HepG2 (cell line): ENCODE measurements around the gene MAP3K2. TPM values are rescaled to one million over a fixed set of nuclear protein-coding genes. Genes with fewer than 3 reads are reported as not detected.

Source experiments
- HOXA3 ChIP-seq: sonication (generic); formaldehyde crosslinking; IDR thresholded peaks from 2 replicates; pipeline ENCODE4 v1.5.0; 2020; ENCODE audit warnings: missing genetic modification reagents
- KDM2A ChIP-seq: sonication (generic); formaldehyde crosslinking; IDR thresholded peaks from 2 replicates; pipeline ENCODE4 v1.4.0; 2020; ENCODE audit warnings: low read depth, missing genetic modification reagents, borderline replicate concordance
- KLF12 ChIP-seq: sonication (generic); formaldehyde crosslinking; IDR thresholded peaks from 2 replicates; pipeline ENCODE4 v1.4.0; 2020; ENCODE audit warnings: missing genetic modification reagents, borderline replicate concordance
- MIXL1 ChIP-seq: IDR thresholded peaks from 2 replicates; pipeline ENCODE4 v1.6.1; 2016
- MXD4 ChIP-seq: IDR thresholded peaks from 2 replicates; pipeline ENCODE4 v1.6.1; 2016; ENCODE audit warnings: mild to moderate bottlenecking, missing biosample characterization, missing genetic modification reagents
- PHB2 ChIP-seq: fragments of 450-650 bp; IDR thresholded peaks from 2 replicates; pipeline ENCODE4 v1.6.1; 2018; ENCODE audit not compliant: partially characterized antibody
- PHF5A ChIP-seq: IDR thresholded peaks from one replicate; pipeline ENCODE4 v1.6.1; 2018; ENCODE audit warnings: low read depth, missing genetic modification reagents; ENCODE audit not compliant: unreplicated experiment
- RARA ChIP-seq: IDR thresholded peaks from 2 replicates; pipeline ENCODE4 v1.6.1; 2016; ENCODE audit warnings: missing genetic modification reagents, missing compliant biosample characterization
- SALL2 ChIP-seq: sonication (generic); formaldehyde crosslinking; IDR thresholded peaks from 2 replicates; pipeline ENCODE4 v1.8.1; 2023; ENCODE audit warnings: mild to moderate bottlenecking, missing genetic modification reagents, inconsistent platforms
- TCF7 ChIP-seq: sonication (generic); IDR thresholded peaks from 2 replicates; pipeline ENCODE4 v1.6.1; 2016; ENCODE audit warnings: antibody characterized with exemption, low read depth
- ZNF44 ChIP-seq: sonication (generic); formaldehyde crosslinking; IDR thresholded peaks from 2 replicates; pipeline ENCODE4 v1.5.1; 2020; ENCODE audit warnings: mild to moderate bottlenecking, missing genetic modification reagents
- polyA plus RNA-seq, 8 experiments: library from polyadenylated mRNA; depleted of rRNA in 3 of 8; stranded (reverse) in 7 of 8; unstranded in 1 of 8; fragments of >200 nt; fragmentation: Illumina TruSeq in 4 of 8; extraction: Trizol in 4 of 8; gene quantifications; 2 replicates each; pipeline versions ENCODE4 v1.2.1 to v1.2.3, GENCODE V29; 2011 to 2016; ENCODE audit warnings: low read depth in 4 of 8, missing spikeins in 1 of 8, mixed read lengths in 1 of 8; ENCODE audit not compliant: insufficient read depth in 1 of 8
- total RNA-seq, 5 experiments: library from RNA; depleted of rRNA; stranded (reverse); fragments of >200 nt; fragmentation: Illumina TruSeq; extraction: Trizol; gene quantifications; 2 replicates each; pipeline ENCODE4 v1.2.3, GENCODE V29; 2016; ENCODE audit warnings: low read depth in 1 of 5
- TF ChIP-seq, protein P1 (sequence below): sonication (generic); formaldehyde crosslinking; IDR thresholded peaks from 2 replicates; pipeline ENCODE4 v1.4.0; 2020; ENCODE audit warnings: missing genetic modification reagents, low read depth, mild to moderate bottlenecking, borderline replicate concordance
- TF ChIP-seq, protein P2 (sequence below): sonication (generic); formaldehyde crosslinking; IDR thresholded peaks from 2 replicates; pipeline ENCODE4 v1.5.0; 2020; ENCODE audit warnings: mild to moderate bottlenecking, missing genetic modification reagents, moderate library complexity
- TF ChIP-seq, protein P3 (sequence below), 2 experiments: sonication (generic) in 1 of 2; formaldehyde crosslinking in 1 of 2; IDR thresholded peaks; 2 replicates each; pipeline versions ENCODE4 v1.4.0 to v1.6.1; 2018 to 2020; ENCODE audit warnings: missing genetic modification reagents in 2 of 2, borderline replicate concordance in 1 of 2, low read depth in 1 of 2, mild to moderate bottlenecking in 1 of 2, missing biosample characterization in 1 of 2
- TF ChIP-seq, protein P4 (sequence below): sonication (generic); formaldehyde crosslinking; IDR thresholded peaks from 2 replicates; pipeline ENCODE4 v1.5.1; 2020; ENCODE audit warnings: missing genetic modification reagents, mild to moderate bottlenecking, borderline replicate concordance
- TF ChIP-seq, protein P5 (sequence below): sonication (generic); formaldehyde crosslinking; IDR thresholded peaks from 2 replicates; pipeline ENCODE4 v1.4.0; 2020; ENCODE audit warnings: missing genetic modification reagents, borderline replicate concordance
- TF ChIP-seq, protein P6 (sequence below): sonication (generic); formaldehyde crosslinking; IDR thresholded peaks from 2 replicates; pipeline ENCODE4 v1.4.0; 2020; ENCODE audit warnings: missing genetic modification reagents
- TF ChIP-seq, protein P7 (sequence below): sonication (generic); IDR thresholded peaks from 2 replicates; pipeline ENCODE4 v1.6.1; 2016; ENCODE audit warnings: low read depth, borderline replicate concordance

The MAP3K2 gene
- total and polyA plus RNA-seq, 2 of the 13 experiments (the other 11 are each of a cell fraction or from before 2014, with no cell fraction given), result 12.2 to 37.2 TPM

DNA sequence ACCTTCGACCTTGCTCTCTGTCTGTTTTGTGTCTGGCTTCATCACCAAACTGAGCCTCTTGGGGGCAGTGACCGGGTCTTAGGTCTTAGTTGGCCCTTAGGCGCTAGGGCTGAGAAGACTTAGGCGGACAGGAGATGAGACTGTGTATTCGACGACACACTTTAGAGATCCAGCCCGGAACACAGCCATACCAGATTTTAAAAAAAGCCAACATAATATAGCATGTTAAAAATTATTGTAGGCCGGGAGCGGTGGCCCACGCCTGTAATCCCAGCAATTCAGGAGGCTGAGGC is 21.0 kb upstream of the MAP3K2 start (continued):
- TF ChIP-seq PHF5A (CRISPR knock-in tag) (no peak), HOXA3 (CRISPR knock-in tag) (0 out of 2 replicates have a peak, but pooled peaks have one; percentile 12), TCF7 (no peak), ZNF44 (CRISPR knock-in tag) (0 out of 2 replicates have a peak, but pooled peaks have one; percentile 54), KLF12 (CRISPR knock-in tag) (no peak), MXD4 (CRISPR knock-in tag) (no peak), SALL2 (CRISPR knock-in tag) (0 out of 2 replicates have a peak, but pooled peaks have one; percentile 10), MIXL1 (CRISPR knock-in tag) (no peak), RARA (CRISPR knock-in tag) (0 out of 2 replicates have a peak, but pooled peaks have one; percentile 18), PHB2 (no peak), KDM2A (no peak)
- TF ChIP-seq, protein P1, sequence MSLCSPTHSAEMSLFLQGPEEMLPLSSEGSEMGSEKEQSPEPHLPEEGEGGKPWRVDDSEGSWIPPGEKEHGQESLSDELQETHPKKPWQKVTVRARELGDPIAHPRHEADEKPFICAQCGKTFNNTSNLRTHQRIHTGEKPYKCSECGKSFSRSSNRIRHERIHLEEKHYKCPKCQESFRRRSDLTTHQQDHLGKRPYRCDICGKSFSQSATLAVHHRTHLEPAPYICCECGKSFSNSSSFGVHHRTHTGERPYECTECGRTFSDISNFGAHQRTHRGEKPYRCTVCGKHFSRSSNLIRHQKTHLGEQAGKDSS (CRISPR knock-in tag), result 0 out of 2 replicates have a peak, but pooled peaks have one; percentile 8
- TF ChIP-seq, protein P2, sequence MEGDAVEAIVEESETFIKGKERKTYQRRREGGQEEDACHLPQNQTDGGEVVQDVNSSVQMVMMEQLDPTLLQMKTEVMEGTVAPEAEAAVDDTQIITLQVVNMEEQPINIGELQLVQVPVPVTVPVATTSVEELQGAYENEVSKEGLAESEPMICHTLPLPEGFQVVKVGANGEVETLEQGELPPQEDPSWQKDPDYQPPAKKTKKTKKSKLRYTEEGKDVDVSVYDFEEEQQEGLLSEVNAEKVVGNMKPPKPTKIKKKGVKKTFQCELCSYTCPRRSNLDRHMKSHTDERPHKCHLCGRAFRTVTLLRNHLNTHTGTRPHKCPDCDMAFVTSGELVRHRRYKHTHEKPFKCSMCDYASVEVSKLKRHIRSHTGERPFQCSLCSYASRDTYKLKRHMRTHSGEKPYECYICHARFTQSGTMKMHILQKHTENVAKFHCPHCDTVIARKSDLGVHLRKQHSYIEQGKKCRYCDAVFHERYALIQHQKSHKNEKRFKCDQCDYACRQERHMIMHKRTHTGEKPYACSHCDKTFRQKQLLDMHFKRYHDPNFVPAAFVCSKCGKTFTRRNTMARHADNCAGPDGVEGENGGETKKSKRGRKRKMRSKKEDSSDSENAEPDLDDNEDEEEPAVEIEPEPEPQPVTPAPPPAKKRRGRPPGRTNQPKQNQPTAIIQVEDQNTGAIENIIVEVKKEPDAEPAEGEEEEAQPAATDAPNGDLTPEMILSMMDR (CRISPR knock-in tag), result 0 out of 2 replicates have a peak, but pooled peaks have one; percentile 30
- TF ChIP-seq, protein P3, sequence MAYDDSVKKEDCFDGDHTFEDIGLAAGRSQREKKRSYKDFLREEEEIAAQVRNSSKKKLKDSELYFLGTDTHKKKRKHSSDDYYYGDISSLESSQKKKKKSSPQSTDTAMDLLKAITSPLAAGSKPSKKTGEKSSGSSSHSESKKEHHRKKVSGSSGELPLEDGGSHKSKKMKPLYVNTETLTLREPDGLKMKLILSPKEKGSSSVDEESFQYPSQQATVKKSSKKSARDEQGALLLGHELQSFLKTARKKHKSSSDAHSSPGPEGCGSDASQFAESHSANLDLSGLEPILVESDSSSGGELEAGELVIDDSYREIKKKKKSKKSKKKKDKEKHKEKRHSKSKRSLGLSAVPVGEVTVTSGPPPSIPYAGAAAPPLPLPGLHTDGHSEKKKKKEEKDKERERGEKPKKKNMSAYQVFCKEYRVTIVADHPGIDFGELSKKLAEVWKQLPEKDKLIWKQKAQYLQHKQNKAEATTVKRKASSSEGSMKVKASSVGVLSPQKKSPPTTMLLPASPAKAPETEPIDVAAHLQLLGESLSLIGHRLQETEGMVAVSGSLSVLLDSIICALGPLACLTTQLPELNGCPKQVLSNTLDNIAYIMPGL (CRISPR knock-in tag; IDR thresholded peaks at IDR 0.05; ENCODE audit: borderline replicate concordance in 1 of 2, low read depth in 1 of 2), result peak in 1 of 2 experiments; percentile 13; a peak in 1 of 4 replicates
- TF ChIP-seq, protein P4, sequence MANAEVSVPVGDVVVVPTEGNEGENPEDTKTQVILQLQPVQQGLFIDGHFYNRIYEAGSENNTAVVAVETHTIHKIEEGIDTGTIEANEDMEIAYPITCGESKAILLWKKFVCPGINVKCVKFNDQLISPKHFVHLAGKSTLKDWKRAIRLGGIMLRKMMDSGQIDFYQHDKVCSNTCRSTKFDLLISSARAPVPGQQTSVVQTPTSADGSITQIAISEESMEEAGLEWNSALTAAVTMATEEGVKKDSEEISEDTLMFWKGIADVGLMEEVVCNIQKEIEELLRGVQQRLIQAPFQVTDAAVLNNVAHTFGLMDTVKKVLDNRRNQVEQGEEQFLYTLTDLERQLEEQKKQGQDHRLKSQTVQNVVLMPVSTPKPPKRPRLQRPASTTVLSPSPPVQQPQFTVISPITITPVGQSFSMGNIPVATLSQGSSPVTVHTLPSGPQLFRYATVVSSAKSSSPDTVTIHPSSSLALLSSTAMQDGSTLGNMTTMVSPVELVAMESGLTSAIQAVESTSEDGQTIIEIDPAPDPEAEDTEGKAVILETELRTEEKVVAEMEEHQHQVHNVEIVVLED, result peak; percentile 30; the same call in 1 of the 2 replicates
- TF ChIP-seq, protein P5, sequence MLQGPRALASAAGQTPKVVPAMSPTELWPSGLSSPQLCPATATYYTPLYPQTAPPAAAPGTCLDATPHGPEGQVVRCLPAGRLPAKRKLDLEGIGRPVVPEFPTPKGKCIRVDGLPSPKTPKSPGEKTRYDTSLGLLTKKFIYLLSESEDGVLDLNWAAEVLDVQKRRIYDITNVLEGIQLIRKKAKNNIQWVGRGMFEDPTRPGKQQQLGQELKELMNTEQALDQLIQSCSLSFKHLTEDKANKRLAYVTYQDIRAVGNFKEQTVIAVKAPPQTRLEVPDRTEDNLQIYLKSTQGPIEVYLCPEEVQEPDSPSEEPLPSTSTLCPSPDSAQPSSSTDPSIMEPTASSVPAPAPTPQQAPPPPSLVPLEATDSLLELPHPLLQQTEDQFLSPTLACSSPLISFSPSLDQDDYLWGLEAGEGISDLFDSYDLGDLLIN (CRISPR knock-in tag), result no peak
- TF ChIP-seq, protein P6, sequence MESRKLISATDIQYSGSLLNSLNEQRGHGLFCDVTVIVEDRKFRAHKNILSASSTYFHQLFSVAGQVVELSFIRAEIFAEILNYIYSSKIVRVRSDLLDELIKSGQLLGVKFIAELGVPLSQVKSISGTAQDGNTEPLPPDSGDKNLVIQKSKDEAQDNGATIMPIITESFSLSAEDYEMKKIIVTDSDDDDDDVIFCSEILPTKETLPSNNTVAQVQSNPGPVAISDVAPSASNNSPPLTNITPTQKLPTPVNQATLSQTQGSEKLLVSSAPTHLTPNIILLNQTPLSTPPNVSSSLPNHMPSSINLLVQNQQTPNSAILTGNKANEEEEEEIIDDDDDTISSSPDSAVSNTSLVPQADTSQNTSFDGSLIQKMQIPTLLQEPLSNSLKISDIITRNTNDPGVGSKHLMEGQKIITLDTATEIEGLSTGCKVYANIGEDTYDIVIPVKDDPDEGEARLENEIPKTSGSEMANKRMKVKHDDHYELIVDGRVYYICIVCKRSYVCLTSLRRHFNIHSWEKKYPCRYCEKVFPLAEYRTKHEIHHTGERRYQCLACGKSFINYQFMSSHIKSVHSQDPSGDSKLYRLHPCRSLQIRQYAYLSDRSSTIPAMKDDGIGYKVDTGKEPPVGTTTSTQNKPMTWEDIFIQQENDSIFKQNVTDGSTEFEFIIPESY (CRISPR knock-in tag), result peak; percentile 94
- TF ChIP-seq, protein P7, sequence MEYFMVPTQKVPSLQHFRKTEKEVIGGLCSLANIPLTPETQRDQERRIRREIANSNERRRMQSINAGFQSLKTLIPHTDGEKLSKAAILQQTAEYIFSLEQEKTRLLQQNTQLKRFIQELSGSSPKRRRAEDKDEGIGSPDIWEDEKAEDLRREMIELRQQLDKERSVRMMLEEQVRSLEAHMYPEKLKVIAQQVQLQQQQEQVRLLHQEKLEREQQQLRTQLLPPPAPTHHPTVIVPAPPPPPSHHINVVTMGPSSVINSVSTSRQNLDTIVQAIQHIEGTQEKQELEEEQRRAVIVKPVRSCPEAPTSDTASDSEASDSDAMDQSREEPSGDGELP, result no peak
